ENCODE data around the gene FABP6.
"Not testable (repeated sequence)": the region's sequence is repeated elsewhere in the genome, so short reads cannot be mapped to it uniquely, and the experiment has no call there.

FABP6 gene

GRCh38 chr5:160229190-160229742, at the start of gene FABP6:
Gene FABP6 (plus strand): TSS chr5:160229506. CDS start chr5:160229558, 52 bp downstream.
- Histone ChIP-seq H3K27me3 (ENCODE audit: control insufficient read depth in 1 of 2, insufficient read depth in 2 of 2, low read length in 2 of 2) (no peaks in the 10 kb centered on the region), H3K9me3 (ENCODE audit: low read length) (no peaks in the 10 kb centered on the region), H3K4me3 (ENCODE audit: low read depth in 1 of 2, low read length in 2 of 2) (no peak within 1 kb of the TSS), H3K9ac (ENCODE audit: low read length) (no peak within 1 kb of the TSS), H3K4me1 (ENCODE audit: insufficient read depth, low read length) (no peaks in the 10 kb centered on the region), H3K36me3 (ENCODE audit: insufficient read depth, low read length) (no peaks in the 10 kb centered on the region), H3K27ac (ENCODE audit: low read depth, low read length) (no peak within 1 kb of the TSS)

DNA sequence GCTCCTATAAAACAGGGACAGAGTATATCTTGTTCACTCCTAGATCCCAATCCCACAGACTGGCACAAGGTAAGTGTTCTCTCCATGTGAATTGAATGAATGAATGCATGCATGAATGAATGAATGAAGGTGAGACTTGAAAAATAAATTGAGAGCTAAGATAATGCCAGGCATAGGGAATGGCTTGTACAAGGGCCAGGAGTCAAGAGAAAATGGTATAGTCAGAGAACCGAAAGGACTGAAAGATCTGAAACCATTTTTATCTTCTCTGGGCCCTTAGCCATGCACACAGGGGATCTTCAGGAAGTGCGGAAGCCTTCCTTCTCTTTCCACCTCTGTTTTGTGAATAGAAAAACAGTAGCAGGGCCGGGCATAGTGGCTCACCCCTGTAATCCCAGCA, 48.4 kb upstream of the FABP6 start:
- H3K9me3 ChIP-seq (ENCODE audit: low read length) = no peaks in the 10 kb centered on the region
- peaks cover under 1% of the 10 kb centered on the region for H3K4me1 ChIP-seq (ENCODE audit: insufficient read depth, low read length)
- no peak overlapping the region for H3K9ac ChIP-seq (ENCODE audit: low read length)

GRCh38 chr5:160181965-160182622, 47.2 kb upstream of the FABP6 start:
- H3K27ac ChIP-seq (ENCODE audit: low read depth, low read length) = no peak overlapping the region
- no peaks in the 10 kb centered on the region for H3K36me3 ChIP-seq (ENCODE audit: insufficient read depth, low read length)
- H3K9me3 ChIP-seq (ENCODE audit: low read length) = no peaks in the 10 kb centered on the region
- no peak overlapping the region for H3K4me3 ChIP-seq (ENCODE audit: low read depth in 1 of 2, low read length in 2 of 2)
- no peaks in the 10 kb centered on the region for H3K27me3 ChIP-seq (ENCODE audit: control insufficient read depth in 1 of 2, insufficient read depth in 2 of 2, low read length in 2 of 2)
- no peak overlapping the region for H3K9ac ChIP-seq (ENCODE audit: low read length)
- no peaks in the 10 kb centered on the region for H3K4me1 ChIP-seq (ENCODE audit: insufficient read depth, low read length)

More for the DNA sequence above, 48.4 kb upstream of the FABP6 start:
- Histone ChIP-seq H3K36me3 (ENCODE audit: insufficient read depth, low read length) (no peaks in the 10 kb centered on the region), H3K27me3 (ENCODE audit: control insufficient read depth in 1 of 2, insufficient read depth in 2 of 2, low read length in 2 of 2) (no peaks in the 10 kb centered on the region), H3K4me3 (ENCODE audit: low read depth in 1 of 2, low read length in 2 of 2) (no peak overlapping the region), H3K27ac (ENCODE audit: low read depth, low read length) (no peak overlapping the region)

GRCh38 chr5:160183075-160183474, 46.2 kb upstream of the FABP6 start:
- Histone ChIP-seq H3K27ac (ENCODE audit: low read depth, low read length) (no peak overlapping the region), H3K27me3 (ENCODE audit: control insufficient read depth in 1 of 2, insufficient read depth in 2 of 2, low read length in 2 of 2) (no peaks in the 10 kb centered on the region), H3K4me1 (ENCODE audit: insufficient read depth, low read length) (no peaks in the 10 kb centered on the region), H3K9me3 (ENCODE audit: low read length) (no peaks in the 10 kb centered on the region), H3K4me3 (ENCODE audit: low read depth in 1 of 2, low read length in 2 of 2) (no peak overlapping the region), H3K36me3 (ENCODE audit: insufficient read depth, low read length) (no peaks in the 10 kb centered on the region), H3K9ac (ENCODE audit: low read length) (no peak overlapping the region)

DNA sequence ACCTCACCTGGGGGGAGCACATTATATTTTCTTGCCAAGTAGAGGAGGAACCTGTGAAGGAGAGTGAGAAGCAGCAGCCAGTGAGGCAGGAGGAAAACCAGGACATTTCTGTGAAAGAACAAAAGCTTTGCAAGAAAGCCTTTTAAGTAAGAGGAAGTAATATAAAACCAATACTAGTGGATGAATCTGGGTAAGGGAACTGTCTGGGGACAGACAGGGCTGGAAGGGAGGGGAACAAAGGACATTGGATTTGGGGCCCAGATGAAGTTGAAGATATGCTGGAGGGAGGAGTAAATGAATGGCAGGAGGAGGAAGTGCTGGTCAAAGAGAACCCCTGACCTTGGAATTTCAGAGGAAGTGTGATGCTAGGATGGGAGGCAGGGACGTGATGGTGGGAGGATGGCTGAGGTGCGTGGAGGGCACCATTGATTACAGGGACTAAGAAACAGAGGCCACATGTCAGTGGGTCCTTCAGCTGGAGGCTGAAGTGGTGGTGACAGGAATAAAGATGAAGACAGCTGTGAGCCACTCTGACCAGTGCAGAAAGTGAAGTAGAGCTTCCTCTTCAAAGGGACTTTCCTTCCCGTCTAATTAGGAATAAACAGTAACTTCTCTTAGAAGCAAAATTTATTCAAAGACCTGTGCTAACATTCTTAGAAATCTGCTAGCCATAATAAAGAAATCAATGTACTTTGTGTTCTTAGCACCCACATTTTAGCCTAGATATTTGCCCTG, 43.5 kb upstream of the FABP6 start:
- Histone ChIP-seq H3K9me3 (ENCODE audit: low read length) (no peaks in the 10 kb centered on the region), H3K27me3 (ENCODE audit: control insufficient read depth in 1 of 2, insufficient read depth in 2 of 2, low read length in 2 of 2) (no peaks in the 10 kb centered on the region), H3K36me3 (ENCODE audit: insufficient read depth, low read length) (no peaks in the 10 kb centered on the region), H3K4me3 (ENCODE audit: low read depth in 1 of 2, low read length in 2 of 2) (no peak overlapping the region), H3K9ac (ENCODE audit: low read length) (no peak overlapping the region), H3K27ac (ENCODE audit: low read depth, low read length) (no peak overlapping the region), H3K4me1 (ENCODE audit: insufficient read depth, low read length) (no peaks in the 10 kb centered on the region)

DNA sequence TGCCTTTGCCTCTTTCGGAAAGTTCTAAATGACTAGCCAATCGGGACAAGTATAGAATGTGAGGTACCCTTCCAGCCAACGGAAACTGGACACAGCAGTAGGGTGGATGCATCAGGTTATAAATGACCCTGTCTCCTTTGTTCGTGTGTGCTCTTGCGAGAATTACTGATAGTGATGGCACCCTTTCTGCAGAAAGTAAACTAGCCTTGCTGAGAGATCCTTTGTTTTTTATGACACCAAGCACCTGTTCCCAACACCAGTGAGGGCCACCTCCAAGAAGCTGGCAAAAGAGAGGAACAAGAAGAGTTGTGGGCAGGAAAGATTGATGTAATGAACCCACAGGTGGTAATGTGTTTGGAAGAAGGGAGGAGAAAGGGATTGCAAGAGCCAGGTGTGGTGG, 42.8 kb upstream of the FABP6 start:
- Histone ChIP-seq H3K27me3 (ENCODE audit: control insufficient read depth in 1 of 2, insufficient read depth in 2 of 2, low read length in 2 of 2) (no peaks in the 10 kb centered on the region), H3K36me3 (ENCODE audit: insufficient read depth, low read length) (no peaks in the 10 kb centered on the region), H3K9ac (ENCODE audit: low read length) (no peak overlapping the region), H3K4me3 (ENCODE audit: low read depth in 1 of 2, low read length in 2 of 2) (no peak overlapping the region), H3K4me1 (ENCODE audit: insufficient read depth, low read length) (no peaks in the 10 kb centered on the region), H3K9me3 (ENCODE audit: low read length) (no peaks in the 10 kb centered on the region), H3K27ac (ENCODE audit: low read depth, low read length) (no peak overlapping the region)

DNA sequence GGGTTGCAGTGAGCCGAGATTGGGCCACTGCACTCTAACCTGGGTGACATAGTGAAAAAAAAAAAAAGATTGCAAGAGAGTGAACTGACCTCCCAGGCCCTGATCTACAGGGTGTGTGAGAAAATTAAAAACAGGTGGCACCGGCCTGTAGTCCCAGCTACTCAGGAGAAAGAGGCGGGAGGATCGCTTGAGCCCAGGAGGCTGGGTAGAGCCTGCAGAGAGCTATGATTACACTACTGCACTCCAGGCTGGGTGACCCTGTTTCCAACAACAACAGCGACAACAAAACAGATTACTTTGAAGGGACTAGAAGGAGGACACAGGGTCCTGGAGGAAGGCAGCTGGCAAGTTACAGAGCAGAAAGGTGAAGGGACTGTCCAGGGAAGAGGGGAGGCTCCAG, 42.2 kb upstream of the FABP6 start:
- no peaks in the 10 kb centered on the region for H3K4me1 ChIP-seq (ENCODE audit: insufficient read depth, low read length)
- H3K36me3 ChIP-seq (ENCODE audit: insufficient read depth, low read length) = no peaks in the 10 kb centered on the region
- no peaks in the 10 kb centered on the region for H3K9me3 ChIP-seq (ENCODE audit: low read length)
- H3K9ac ChIP-seq (ENCODE audit: low read length) = no peak overlapping the region
- no peaks in the 10 kb centered on the region for H3K27me3 ChIP-seq (ENCODE audit: control insufficient read depth in 1 of 2, insufficient read depth in 2 of 2, low read length in 2 of 2)
- H3K27ac ChIP-seq (ENCODE audit: low read depth, low read length) = no peak overlapping the region
- no peak overlapping the region for H3K4me3 ChIP-seq (ENCODE audit: low read depth in 1 of 2, low read length in 2 of 2)

DNA sequence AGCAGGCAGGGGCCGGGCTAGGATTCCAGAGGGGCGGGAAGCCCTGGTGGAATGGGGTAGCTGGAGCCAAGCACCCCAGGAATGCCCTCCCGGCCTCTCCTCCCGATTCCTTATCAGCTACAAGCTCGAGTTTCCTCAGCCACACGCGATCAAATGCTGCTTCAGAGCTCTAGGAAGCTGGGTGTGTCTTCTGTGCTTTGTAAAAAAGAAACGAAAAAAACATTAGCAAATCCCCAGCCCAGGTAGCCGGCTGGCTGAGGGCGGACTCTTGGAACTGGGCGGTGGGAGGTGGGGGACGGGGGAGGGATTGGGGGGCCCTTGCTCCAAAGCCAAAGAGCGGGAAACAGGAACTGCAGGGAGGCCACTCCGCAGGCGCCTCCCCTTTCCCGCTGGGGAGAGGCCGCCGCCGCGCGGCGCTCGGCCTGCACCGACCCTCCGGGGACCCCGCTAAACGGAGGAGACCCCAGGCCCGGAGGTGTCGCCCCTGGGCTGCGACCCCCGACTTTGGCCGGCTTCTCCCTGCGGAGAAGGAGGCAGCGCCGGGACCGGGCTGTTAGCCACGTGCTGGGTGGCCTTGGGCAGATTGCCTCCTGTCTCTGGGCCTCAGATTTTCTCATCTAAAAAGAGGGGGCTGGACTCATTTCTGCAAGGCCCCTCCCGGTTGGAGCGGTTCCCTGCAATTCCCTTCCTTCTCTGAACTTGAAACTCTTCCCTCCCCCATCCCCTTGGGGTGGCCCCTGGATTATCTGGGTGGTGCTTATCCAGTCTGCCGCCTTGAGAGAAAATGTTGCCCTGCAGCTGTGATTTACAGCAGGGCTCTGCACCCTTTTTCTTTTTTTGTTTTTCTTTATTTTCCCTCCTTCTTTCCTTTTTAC, 40.9 kb upstream of the FABP6 start:
- Histone ChIP-seq H3K9me3 (ENCODE audit: low read length) (no peaks in the 10 kb centered on the region), H3K4me3 (ENCODE audit: low read depth in 1 of 2, low read length in 2 of 2) (peak overlapping the region; percentile 57 to 80), H3K27ac (ENCODE audit: low read depth, low read length) (no peak overlapping the region), H3K36me3 (ENCODE audit: insufficient read depth, low read length) (no peaks in the 10 kb centered on the region), H3K9ac (ENCODE audit: low read length) (no peak overlapping the region), H3K4me1 (ENCODE audit: insufficient read depth, low read length) (no peaks in the 10 kb centered on the region), H3K27me3 (ENCODE audit: control insufficient read depth in 1 of 2, insufficient read depth in 2 of 2, low read length in 2 of 2) (no peaks in the 10 kb centered on the region)

GRCh38 chr5:160192424-160192823, 36.9 kb upstream of the FABP6 start:
- no peaks in the 10 kb centered on the region for H3K4me1 ChIP-seq (ENCODE audit: insufficient read depth, low read length)
- no peaks in the 10 kb centered on the region for H3K27me3 ChIP-seq (ENCODE audit: control insufficient read depth in 1 of 2, insufficient read depth in 2 of 2, low read length in 2 of 2)
- H3K4me3 ChIP-seq (ENCODE audit: low read depth in 1 of 2, low read length in 2 of 2) = no peak overlapping the region

GRCh38 chr5:160193076-160193475, 36.2 kb upstream of the FABP6 start:
- not testable (repeated sequence) for H3K4me3 ChIP-seq (ENCODE audit: low read depth in 1 of 2, low read length in 2 of 2); H3K27me3 ChIP-seq (ENCODE audit: control insufficient read depth in 1 of 2, insufficient read depth in 2 of 2, low read length in 2 of 2); H3K9ac ChIP-seq (ENCODE audit: low read length); H3K9me3 ChIP-seq (ENCODE audit: low read length); H3K27ac ChIP-seq (ENCODE audit: low read depth, low read length); H3K4me1 ChIP-seq (ENCODE audit: insufficient read depth, low read length); H3K36me3 ChIP-seq (ENCODE audit: insufficient read depth, low read length)

More at GRCh38 chr5:160192424-160192823, 36.9 kb upstream of the FABP6 start:
- no peaks in the 10 kb centered on the region for H3K36me3 ChIP-seq (ENCODE audit: insufficient read depth, low read length)
- H3K27ac ChIP-seq (ENCODE audit: low read depth, low read length) = no peak overlapping the region
- no peak overlapping the region for H3K9ac ChIP-seq (ENCODE audit: low read length)
- H3K9me3 ChIP-seq (ENCODE audit: low read length) = no peaks in the 10 kb centered on the region

DNA sequence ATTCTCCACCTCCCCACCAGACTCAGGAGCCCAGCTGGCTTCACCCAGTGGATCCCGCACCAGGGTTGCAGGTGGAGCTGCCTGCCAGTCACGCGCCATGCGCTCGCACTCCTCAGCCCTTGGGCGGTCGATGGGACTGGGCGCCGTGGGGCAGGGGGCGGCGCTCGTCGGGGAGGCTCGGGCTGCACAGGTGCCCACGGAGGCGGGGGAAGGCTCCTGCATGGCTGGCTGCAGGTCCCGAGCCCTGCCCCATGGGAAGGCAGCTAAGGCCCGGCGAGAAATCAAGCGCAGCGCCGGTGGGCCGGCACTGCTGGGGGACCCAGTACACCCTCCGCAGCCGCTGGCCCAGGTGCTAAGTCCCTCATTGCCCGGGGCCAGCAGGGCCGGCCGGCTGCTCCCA, 35.5 kb upstream of the FABP6 start:
- H3K9me3 ChIP-seq (ENCODE audit: low read length); H3K4me3 ChIP-seq (ENCODE audit: low read depth in 1 of 2, low read length in 2 of 2); H3K27me3 ChIP-seq (ENCODE audit: control insufficient read depth in 1 of 2, insufficient read depth in 2 of 2, low read length in 2 of 2); H3K36me3 ChIP-seq (ENCODE audit: insufficient read depth, low read length); H3K9ac ChIP-seq (ENCODE audit: low read length); H3K4me1 ChIP-seq (ENCODE audit: insufficient read depth, low read length); H3K27ac ChIP-seq (ENCODE audit: low read depth, low read length): not testable (repeated sequence)
